NOMO-1 (cell line): Measurements from ENCODE around the gene EXOG.
A peak's percentile ranks its signal among the peaks of the same experiment; 100 is the strongest.

Source experiments
- DNase-seq, 2 experiments: peaks; one replicate each; lab custom pipeline; 2025; ENCODE audit not compliant: unreplicated experiment in 2 of 2; lab: John Stamatoyannopoulos, UW

EXOG gene, protein sequence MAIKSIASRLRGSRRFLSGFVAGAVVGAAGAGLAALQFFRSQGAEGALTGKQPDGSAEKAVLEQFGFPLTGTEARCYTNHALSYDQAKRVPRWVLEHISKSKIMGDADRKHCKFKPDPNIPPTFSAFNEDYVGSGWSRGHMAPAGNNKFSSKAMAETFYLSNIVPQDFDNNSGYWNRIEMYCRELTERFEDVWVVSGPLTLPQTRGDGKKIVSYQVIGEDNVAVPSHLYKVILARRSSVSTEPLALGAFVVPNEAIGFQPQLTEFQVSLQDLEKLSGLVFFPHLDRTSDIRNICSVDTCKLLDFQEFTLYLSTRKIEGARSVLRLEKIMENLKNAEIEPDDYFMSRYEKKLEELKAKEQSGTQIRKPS

DNA sequence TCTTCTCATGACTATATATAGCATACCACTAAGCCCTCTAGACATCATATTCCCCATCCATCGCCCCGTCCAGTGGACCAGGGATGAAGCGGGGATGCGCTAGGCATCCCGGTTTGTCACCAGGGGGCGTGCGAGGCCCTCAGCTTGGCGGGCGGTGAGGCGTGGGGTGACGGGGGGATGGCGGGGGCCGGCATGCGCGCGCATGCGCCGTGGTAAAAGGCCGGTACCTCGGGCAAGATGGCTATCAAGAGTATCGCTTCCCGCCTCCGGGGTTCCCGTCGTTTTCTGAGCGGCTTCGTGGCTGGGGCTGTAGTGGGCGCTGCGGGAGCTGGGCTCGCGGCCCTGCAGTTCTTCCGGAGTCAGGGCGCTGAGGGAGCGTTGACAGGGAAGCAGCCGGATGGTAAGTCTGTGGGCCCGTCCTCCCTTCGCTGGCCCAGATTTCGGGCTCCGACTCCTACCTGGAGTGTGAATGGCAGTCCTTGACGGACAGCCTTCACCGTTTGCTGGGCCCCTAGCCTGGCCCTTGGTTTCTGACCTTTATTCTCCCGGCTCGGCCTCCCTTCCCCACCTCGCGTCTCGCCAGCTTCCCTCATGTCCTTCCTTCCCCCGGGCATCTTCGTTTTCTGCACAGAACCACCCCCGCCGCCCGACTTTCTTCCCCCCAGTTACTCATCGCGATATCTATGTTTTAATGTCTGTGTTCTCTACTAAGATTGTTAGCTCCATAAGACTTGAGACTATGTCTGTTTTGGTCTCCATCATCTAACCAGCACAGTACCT lies at the start of gene EXOG:
EXOG (plus strand) TSS at position 210 of the 780 bp plus-strand sequence; CDS start at position 238, 28 bp downstream.
- peak; percentile 82 to 93 for DNase-seq

DNA sequence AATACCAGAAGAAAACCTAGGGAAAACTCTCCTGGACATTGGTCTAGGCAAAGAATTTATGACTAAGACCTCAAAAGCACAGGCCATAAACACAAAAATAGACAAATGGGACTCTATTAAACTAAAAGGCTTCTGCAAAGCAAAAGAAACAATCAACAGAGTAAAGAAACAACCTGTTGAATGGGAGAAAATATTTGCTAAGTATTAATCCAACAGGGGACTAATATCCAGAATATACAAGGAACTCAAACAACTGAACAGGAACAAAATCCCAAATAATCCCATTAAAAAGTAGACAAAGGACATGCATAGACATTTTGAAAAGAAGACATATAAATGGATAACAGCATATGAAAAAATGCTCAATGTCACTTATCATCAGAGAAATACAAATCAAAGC lies 49.3 kb upstream of the EXOG start:
- DNase-seq = no peak

DNA sequence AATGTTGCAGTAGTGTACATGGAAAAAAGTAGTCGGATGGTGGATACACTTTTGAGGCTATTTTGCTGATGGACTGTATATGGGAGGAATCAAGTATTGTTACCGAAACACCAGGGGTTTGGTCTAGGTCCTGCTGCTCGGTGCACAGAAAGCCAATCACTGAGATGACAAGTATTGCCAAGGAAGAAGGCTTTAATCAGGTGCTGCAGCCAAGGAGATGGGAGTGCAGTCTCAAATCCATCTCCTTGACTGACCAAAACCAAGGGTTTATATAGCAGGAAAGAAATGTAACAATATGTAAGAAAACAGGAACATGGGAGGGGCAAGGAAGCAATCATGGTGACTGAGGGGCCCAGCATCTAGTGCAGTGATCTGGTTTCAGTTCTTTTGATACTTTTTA lies 45.3 kb upstream of the EXOG start:
- no peak for DNase-seq

DNA sequence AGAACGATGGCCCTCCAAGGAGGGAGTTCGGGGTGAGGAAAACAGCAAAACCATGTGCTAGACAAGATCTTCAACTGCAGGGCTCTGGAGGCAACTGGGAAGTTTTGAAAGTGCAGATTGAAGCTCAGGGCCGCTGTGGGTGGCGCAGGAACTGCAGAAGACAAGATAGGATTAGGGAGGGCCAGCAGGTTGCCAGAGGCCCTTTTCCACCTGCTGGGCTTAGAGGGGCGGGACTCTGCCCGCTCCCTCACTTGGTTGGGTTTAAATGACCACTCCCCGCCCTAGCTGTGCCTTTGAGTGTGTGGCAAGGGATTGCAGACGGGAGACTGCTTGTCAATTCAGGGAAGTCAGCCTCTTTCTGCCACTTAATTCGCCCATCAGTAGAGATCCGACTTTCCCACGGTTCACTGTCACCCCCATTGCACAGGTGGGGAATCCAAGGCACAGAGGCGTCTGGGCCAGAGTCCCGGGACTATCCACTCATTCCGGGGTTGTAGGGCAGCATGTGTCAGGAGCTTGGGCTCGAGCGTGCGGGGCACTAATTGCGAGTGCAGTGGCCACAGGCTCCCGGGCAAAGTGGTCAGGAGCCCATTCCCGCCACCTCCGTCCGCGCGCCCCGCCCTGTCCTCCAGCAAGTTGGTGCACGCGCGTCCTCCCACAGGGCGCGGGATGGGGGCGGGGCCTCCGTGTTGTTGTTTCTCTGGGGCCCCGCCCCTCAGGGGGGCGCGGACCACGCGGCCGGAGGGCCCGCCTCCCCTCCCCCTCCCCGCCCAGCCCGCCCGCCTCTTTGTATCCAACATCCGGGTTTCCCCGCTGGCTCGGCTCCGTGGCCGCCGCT lies 42.8 kb upstream of the EXOG start, which contains the start of gene ACVR2B:
ACVR2B (plus strand) TSS at position 816 of the 838 bp plus-strand sequence. CDS start 433 bp downstream, outside the sequence.
- DNase-seq = peak; percentile 48 to 72

DNA sequence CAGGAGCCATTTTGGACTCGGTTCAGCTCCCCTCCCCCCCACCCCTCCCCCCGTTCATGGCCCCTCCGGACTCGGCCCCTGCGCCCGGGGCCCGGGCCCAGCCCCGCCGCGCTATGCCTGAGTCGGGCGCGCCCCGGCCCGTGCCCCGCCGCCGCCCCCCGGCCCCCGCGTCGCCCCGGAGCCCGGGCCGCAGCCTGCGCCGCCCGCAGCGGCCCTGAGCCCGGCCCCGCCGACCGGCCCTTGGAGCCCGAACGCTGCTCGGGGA lies 42.3 kb upstream of the EXOG start:
- DNase-seq = no peak

DNA sequence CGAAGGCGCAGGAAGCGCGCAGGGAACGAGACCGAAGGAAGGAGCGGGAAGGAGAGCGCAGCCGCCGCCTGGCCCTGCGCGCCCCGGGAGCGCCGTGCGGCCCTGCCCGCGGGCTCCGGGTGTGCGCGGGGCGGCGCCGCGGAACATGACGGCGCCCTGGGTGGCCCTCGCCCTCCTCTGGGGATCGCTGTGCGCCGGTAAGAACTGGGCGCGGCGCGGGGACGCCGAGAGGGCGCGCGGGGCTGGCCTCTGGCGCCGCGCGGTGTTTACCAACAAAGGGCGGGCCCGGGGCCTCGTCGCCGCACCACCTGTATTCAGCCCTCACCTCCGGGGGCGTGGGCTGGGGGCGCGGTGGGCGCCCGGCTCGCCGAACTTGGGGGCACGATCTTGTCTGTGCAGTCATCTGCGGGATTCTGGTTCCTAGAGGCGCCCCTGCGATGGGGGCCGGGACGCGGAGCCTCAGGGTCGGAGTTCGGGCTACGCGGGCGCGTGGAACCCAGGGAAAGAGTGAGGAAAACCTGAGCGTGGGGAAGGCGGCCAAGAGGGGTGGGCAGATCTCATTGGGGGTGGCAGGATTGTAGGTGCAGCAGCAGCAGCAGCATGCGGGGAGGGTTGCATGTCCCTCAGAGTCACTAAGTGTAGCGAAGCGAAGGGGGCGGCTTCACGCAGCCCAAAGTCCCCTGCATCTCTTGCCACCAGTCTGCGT lies 41.8 kb upstream of the EXOG start:
- peak in 1 of 2 experiments; percentile 10 for DNase-seq

DNA sequence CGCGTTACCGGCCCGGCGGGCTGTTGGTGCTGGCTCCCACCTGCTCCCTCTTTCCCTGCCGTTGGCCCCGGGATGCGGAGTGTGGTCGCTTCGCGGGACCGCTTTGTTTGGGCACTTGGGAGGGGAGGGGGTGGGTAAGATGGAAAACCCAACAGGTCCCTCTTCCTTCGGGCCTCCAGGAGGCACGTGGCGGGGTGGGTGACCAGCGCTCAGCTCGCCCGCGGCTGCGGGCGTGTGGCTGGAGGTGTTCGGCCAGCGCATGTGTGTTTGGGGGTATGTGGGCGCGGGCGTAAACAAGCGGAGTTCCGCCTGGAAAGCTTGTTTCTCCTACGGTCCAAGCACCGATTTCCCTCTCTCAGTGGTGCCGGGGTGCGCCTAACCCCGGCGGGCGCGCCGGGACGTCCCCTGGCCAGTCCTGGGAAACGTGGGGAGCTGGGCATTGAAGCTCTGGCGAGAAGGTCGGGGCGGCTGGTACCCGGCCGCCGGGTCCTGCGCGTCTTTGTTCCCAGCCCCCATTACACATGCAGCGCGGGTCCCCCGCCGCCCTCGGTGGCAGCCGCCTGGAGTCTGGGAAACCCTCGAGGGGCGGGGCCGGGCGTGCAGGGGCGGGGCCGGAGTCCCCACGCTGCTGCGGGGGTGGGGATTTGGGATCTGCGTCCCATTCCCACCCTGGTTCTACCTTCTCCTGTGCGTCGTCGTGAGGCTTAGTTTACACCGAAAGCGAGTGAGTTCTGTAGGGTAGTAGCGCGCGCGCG lies 41.1 kb upstream of the EXOG start:
- DNase-seq = peak in 1 of 2 experiments; percentile 9

DNA sequence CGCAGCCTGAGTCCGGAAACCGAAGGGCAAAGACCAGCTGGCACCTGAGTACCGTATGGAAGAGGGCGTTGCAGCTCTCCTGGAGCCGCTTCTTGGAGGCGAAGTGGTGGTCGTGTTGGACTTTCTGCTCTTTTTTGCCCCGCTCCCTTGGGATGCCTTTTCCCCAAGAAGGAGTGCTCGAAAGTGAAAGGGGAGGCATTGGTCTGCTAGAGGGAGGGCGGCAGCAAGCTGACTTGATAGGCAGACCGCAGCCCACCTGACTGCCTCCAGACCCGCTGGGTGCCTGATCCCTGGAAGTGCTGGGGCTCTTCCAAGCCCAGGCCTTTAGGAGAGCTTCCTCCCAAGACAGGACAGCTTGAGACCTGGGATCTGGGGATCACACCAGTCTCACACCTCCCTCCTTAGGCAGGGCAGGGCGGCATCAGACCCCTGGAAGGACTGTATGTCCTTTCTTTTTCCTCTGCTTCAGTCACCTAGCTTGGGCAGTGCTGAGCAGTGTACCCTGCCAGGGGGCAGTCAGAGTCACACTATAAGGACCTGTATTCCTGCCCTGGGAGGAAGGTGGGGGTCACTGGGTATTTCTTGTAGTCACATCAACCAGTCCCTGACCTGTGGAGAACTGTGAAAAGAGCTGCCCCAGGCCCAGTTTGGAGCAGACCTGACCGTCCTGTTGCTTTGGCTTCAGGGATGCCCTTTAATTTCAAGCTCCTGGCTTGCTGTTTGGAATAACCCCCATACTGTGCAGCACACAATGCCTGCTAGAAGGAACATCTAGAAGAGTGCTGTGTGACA lies 40.3 kb upstream of the EXOG start:
- DNase-seq = no peak

DNA sequence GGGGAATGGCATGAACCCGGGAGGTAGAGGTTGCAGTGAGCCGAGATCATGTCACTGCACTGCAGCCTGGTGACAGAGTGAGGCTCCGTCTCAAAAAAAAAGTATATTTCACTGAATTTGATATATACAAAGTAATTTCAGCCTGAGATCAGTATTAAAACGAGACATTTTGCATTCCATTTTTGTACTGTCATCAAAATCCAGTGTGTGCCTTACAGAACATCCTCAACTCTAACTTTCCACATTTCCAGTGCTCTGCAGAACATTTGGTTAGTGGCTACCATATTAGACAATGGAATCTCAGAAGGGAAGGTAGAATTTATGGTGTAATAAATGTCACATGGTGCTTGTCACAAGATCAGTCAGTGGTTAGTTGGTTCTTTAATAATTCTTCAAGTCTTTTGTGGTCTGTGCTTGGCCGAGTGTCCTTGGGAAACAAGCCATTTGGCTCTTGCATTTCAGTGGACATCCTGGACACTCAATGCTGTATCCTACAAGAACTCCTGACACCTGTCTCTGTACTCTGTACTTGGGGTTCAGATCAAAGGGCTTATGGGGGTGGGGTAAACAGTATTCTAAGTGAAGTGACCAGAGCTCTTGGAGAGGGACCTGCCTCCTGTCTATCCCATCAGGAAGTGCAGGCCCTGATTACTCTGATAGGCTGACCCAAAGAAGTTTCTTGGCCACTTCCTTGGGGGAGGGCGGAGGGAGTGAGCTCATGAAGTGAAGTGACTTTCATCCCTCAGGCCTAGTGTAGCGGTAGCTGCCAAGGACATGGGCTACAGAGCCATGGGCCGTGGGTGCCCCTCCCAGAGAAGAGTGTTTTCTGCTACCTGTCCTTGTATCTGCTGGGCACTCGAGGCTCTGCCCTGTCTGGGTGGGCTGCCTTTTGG lies 38.8 kb upstream of the EXOG start:
- no peak for DNase-seq

DNA sequence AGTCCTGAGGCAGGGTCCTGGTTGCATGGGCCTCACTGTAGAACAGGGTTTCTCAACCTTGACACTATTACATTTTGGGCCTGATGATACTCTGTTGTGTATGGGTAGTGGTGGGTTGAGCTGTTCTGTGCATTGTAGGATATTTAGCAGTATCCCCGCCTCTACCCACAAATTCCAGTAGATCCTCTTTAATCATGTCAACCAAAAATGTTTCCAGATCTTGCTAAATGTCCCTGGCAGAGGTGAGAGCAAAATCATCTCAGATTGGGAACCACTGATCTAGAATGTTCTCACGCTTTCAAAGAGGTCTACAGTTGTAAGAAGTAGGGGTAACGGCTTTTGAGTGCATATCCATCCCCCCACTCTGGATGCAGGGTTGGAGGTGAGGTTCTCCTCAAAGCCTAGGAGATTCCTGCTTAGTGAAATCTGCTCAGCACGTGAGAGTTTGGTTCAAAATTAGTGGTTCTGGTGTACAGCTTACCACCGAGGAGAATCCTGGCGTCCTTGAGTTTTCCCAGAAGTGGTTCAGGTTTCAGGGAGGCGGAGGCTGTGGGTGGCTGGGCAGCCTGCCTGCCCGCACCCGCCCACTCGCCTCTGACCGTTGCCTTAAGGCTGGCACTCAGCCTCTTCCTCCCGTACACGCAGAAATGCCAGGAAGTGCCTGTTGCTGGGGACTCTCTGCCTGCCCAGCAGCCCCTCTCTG lies 37.2 kb upstream of the EXOG start:
- no peak for DNase-seq

DNA sequence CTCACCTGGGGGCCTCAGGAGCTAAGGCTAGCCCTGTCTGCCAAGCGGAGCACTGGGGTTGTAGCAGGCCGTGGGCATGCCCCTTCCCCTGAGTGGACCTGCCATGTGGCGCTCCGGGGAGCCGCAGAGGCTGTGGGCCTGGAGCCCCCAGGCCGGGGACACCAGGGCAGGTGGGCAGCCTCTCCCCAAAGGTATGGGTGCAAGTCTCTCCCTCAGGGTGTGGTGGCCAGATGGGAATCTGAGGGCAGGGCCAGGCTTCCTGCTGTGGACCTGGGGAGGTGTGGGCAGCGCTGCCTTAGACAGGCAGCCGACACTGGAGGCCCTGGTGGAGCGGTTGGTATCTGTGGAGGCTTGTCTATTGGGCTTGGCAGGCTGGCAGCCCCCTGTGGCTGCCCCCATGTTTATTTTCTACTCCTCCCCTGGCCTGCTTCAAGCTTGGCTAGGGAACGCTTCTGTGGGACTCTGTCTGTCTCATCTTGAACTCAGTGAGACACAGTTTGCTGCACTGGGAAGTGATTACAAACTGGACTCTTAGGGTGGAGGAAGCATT lies 36.6 kb upstream of the EXOG start:
- DNase-seq = no peak

DNA sequence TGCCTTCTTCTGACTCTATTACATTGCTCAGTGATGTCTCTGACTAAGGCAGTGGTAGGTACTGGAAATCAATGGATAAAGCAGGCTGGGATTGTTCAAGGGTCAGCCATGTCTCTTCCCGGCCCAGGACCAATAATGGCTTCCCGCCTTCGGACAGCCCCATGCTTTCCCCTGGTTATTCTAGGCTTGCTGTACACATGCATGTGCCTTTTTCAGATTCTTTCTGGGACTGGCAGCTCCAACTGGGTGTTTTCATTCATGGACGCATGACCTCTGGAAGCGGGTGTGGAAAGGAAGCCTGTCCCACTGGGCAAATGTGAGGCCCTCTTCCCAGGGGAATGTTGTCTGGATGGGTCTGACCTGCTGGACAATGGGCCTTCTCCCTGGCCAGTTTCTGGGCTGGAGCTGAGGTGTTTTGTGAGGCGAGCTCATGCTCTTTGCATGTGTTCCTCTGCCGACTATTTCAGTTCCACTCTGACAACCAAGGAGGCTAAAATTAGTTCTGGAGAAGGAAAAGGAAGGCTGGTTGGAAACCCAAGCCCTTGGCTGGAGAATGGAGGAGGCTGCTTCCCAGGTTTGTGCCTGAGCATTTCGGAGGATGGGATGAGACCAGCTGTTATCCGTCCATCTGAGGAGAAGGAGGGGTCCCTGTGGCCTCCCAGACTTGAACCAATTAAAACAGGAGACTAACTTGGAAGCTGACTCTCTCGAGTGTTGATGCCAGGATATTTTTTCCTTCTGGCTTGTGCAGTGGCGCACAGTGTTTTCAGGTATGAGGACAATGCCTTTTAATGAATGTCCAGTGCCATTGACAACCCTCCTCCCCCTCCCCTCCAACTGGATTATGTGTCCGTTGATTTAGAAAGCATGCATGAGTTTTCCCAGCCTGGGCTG lies 35.5 kb upstream of the EXOG start:
- no peak for DNase-seq

DNA sequence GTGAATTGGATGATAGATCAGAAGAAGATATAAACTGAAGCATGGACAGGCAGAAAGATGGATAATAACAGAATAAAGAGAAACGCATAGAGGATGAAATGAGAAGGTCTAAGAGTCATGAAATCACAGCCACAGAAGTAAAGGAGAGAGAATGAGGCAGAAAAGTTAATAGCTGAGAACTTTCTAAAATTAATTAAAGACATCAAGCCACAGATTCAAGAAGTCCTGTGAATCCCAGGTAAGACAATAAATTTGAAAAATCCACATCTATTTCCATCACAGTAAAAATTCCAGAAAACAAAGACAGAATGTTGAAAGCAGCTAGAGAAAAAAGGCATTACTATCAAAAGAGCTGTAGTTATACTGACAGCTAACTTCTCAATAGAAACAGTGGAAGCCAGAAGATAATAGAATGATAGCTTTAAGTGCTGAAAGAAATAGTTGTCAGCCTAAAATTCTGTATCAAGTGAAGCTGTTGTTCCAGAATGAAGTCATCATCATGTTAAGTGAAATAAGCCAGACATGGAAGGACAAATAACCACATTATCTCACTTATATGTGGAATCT lies 30.5 kb upstream of the EXOG start:
- DNase-seq = no peak

DNA sequence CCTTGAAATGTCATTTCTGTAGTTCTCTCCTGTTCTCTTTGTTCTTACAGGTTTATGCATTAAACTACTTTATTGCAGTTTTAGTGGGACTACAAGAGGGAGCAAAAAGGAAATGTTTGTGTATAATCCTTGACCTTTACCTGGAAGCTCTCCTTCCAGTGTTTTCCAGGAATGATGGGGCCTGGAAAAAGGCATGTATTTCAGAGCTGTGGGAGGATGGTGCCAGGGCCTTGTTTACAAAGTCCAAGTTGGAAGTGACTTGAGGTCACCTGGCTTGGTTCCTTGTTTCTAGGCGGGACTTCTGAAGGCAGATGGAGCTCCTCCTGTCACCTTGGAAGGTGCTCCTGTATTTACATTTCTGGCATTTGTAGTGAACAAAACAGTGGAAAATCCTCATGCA lies 27.4 kb upstream of the EXOG start:
- no peak for DNase-seq

DNA sequence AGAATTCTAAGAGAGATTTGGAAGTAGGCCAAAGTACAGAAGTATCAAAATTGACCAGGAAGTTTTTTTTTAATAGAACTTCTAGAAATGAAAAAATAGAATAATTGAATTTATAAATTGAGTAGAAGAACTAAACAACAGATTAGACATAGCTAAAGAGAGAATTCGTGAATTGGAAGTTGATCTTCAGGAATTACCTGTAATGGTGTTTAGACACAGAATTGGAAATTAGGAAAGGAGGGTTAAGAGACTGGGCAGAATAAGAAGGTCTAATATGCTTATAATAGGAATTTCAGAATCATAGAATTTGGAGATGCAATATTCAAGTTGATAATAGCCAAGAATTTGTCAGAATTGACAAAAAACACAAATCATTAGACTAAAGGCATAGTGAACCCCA lies 26.3 kb upstream of the EXOG start:
- no peak for DNase-seq

DNA sequence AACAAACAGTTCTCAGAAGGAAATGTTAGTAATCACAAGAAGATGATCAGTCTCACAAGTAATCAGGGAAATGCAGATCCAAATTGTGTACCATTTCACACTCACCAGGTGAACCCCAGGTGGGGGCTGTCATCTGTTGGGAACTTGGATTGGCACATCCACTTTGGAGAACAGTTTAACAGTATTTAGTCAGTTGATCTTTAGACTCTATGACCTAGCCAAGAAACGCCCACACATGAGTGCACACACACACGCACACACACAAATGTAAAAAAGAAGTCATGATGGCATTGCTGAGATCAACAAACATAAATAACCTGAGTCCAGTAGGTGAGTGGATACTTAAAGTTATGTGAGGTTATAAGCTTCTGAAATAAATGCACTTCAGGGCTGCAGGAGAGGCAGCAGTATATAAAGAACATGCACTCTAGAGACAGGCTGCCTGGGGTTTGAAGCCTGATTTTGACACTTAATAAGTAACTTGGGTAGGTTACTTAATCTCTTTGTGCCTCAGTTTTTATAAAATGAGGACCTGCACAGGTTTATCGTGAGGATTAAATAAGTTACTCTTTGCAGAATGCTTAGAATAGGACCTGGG lies 24.8 kb upstream of the EXOG start:
- no peak for DNase-seq
